DOHH2 (cell line): Measurements from ENCODE around the gene KRTAP10-10.

Experiments used
- H3F3A ChIP-seq: fragments of 200-600 bp; sonication (generic), shearing (Covaris generic); 2 replicates; pipeline ENCODE4 v1.6.0; 2016; ENCODE audit warnings: antibody characterized with exemption, mild to moderate bottlenecking; ENCODE audit not compliant: control insufficient read depth, insufficient read depth
- H3K27ac ChIP-seq: fragments of 200-600 bp; sonication (generic); 2 replicates; pipeline ENCODE4 v1.5.1; 2014; ENCODE audit warnings: low read depth, mild to moderate bottlenecking, low read length, moderate library complexity
- H3K27me3 ChIP-seq: fragments of 200-600 bp; sonication (generic); 2 replicates; pipeline ENCODE4 v1.6.1; 2014; ENCODE audit warnings: mild to moderate bottlenecking, low read length, mixed read lengths; ENCODE audit not compliant: control insufficient read depth
- H3K36me3 ChIP-seq: fragments of 200-600 bp; sonication (generic); 2 replicates; pipeline ENCODE4 v1.6.1; 2014; ENCODE audit warnings: mild to moderate bottlenecking, low read length, moderate library complexity, mixed read lengths; ENCODE audit not compliant: control insufficient read depth
- H3K4me1 ChIP-seq: fragments of 200-600 bp; sonication (generic); 2 replicates; pipeline ENCODE4 v1.6.1; 2014; ENCODE audit warnings: mild to moderate bottlenecking, low read length, mixed read lengths; ENCODE audit not compliant: control insufficient read depth
- H3K4me2 ChIP-seq: fragments of 200-600 bp; sonication (generic); 2 replicates; pipeline ENCODE4 v1.6.0; 2014; ENCODE audit warnings: mild to moderate bottlenecking, low read length, moderate library complexity
- H3K4me3 ChIP-seq: fragments of 200-600 bp; sonication (generic); 2 replicates; pipeline ENCODE4 v1.5.1; 2014; ENCODE audit warnings: mild to moderate bottlenecking, low read length, mixed read lengths
- H3K79me2 ChIP-seq: fragments of 200-600 bp; sonication (generic); 2 replicates; pipeline ENCODE4 v1.6.1; 2014; ENCODE audit warnings: mild to moderate bottlenecking, low read length, mixed read lengths; ENCODE audit not compliant: control insufficient read depth
- H3K9me2 ChIP-seq: fragments of 200-600 bp; sonication (generic); replicated peaks from 2 replicates; pipeline ENCODE4 v1.6.1; 2014; ENCODE audit warnings: mild to moderate bottlenecking, low read length, mixed read lengths; ENCODE audit not compliant: control insufficient read depth
- H3K9me3 ChIP-seq: fragments of 200-600 bp; sonication (generic); 2 replicates; pipeline ENCODE4 v1.6.1; 2014; ENCODE audit warnings: antibody characterized with exemption, low read length, mixed read lengths; ENCODE audit not compliant: control insufficient read depth, insufficient read depth
- H4K20me1 ChIP-seq: fragments of 200-600 bp; sonication (generic); 2 replicates; pipeline ENCODE4 v1.6.0; 2014; ENCODE audit warnings: low read depth, mild to moderate bottlenecking, antibody characterized with exemption, low read length, moderate library complexity; ENCODE audit not compliant: control insufficient read depth, insufficient read depth
- CTCF ChIP-seq: fragments of 200-600 bp; sonication (generic); IDR thresholded peaks from one replicate; pipeline ENCODE4 v1.5.1; 2014; ENCODE audit warnings: antibody characterized with exemption, mild to moderate bottlenecking, low read depth, low read length; ENCODE audit not compliant: poor library complexity, severe bottlenecking
- EZH2phosphoT487 ChIP-seq: fragments of 200-600 bp; sonication (generic); IDR thresholded peaks from 2 replicates; pipeline ENCODE4 v1.6.1; 2017; ENCODE audit warnings: borderline replicate concordance, mild to moderate bottlenecking, antibody characterized with exemption, low read length, moderate library complexity, mixed read lengths

KRTAP10-10 gene

GRCh38 chr21:44593598-44594405 lies 43.4 kb upstream of the KRTAP10-10 start:
- Histone ChIP-seq H3K4me2 (no peak overlapping the region), H3K4me1 (no peaks in the 10 kb centered on the region), H3K79me2 (no peaks in the 10 kb centered on the region), H3F3A (no peaks in the 10 kb centered on the region), H3K27me3 (0 out of 2 replicates have a peak, but pooled peaks cover 3% of the 10 kb centered on the region), H3K4me3 (no peak overlapping the region), H3K9me3 (no peaks in the 10 kb centered on the region), H3K9me2 (no peaks in the 10 kb centered on the region), H3K27ac (no peak overlapping the region), H4K20me1 (no peaks in the 10 kb centered on the region), H3K36me3 (no peaks in the 10 kb centered on the region)
- TF ChIP-seq CTCF (no peak), EZH2phosphoT487 (no peak)

GRCh38 chr21:44594406-44594916 lies 42.7 kb upstream of the KRTAP10-10 start:
- Histone ChIP-seq H3K4me3 (no peak overlapping the region), H3F3A (no peaks in the 10 kb centered on the region), H3K79me2 (no peaks in the 10 kb centered on the region), H3K4me1 (no peaks in the 10 kb centered on the region), H3K36me3 (no peaks in the 10 kb centered on the region), H3K9me3 (no peaks in the 10 kb centered on the region), H4K20me1 (no peaks in the 10 kb centered on the region), H3K9me2 (no peaks in the 10 kb centered on the region), H3K27me3 (0 out of 2 replicates have a peak, but pooled peaks cover 3% of the 10 kb centered on the region), H3K27ac (no peak overlapping the region), H3K4me2 (no peak overlapping the region)
- no peak for TF ChIP-seq CTCF
- TF ChIP-seq EZH2phosphoT487, result no peak

- H3K27me3 ChIP-seq, result 0 out of 2 replicates have a peak, but pooled peaks cover 3% of the 10 kb centered on the region
- H3K27ac ChIP-seq, result no peak overlapping the region
- no peaks in the 10 kb centered on the region for H4K20me1 ChIP-seq
- no peaks in the 10 kb centered on the region for H3K9me2 ChIP-seq
- H3K4me2 ChIP-seq, result no peak overlapping the region
- no peaks in the 10 kb centered on the region for H3F3A ChIP-seq
- TF ChIP-seq CTCF (no peak), EZH2phosphoT487 (no peak)
- H3K4me3 ChIP-seq, result no peak overlapping the region
- no peaks in the 10 kb centered on the region for H3K36me3 ChIP-seq
- H3K9me3 ChIP-seq, result no peaks in the 10 kb centered on the region
- H3K79me2 ChIP-seq, result no peaks in the 10 kb centered on the region
- H3K4me1 ChIP-seq, result no peaks in the 10 kb centered on the region
Measured at GRCh38 chr21:44595524-44595923, 41.6 kb upstream of the KRTAP10-10 start.
